ENCODE results near the gene SETDB1.

Gene SETDB1

GRCh38 chr1:151005729-151006319, 79.7 kb downstream of the SETDB1 start:
- H3K27ac ChIP-seq, result peak overlapping the region; percentile 68

GRCh38 chr1:151006327-151007052, 80.3 kb downstream of the SETDB1 start, which contains the start of gene MINDY1:
MINDY1 (minus strand) TSS chr1:151006902; CDS start chr1:151002617, 4,285 bp downstream.
- Histone ChIP-seq H3K4me1 (ENCODE audit: low read depth, poor library complexity, severe bottlenecking) (peaks cover 63% of the 10 kb centered on the region), H3K27me3 (ENCODE audit: insufficient read depth, low read depth) (no peaks in the 10 kb centered on the region; the same call in 1 of the 2 replicates), H3K79me2 (ENCODE audit: insufficient read depth, low read depth) (no peaks in the 10 kb centered on the region), H2AFZ (ENCODE audit: low read depth) (peak within 1 kb of the TSS; percentile 84), H3K4me2 (peak within 1 kb of the TSS; percentile 73), H3K27ac (peak within 1 kb of the TSS; percentile 68), H4K20me1 (ENCODE audit: insufficient read depth) (no peaks in the 10 kb centered on the region), H3K36me3 (ENCODE audit: insufficient read depth) (no peaks in the 10 kb centered on the region), H3K4me3 (IDR thresholded peaks at IDR 0.05; ENCODE audit: insufficient read depth, low read depth, low read length) (no peak within 1 kb of the TSS), H3K9ac (peak within 1 kb of the TSS; percentile 65)
- peak; percentile 50 for TF ChIP-seq CTCF (conservative IDR thresholded peaks at IDR 0.05; ENCODE audit: low read depth, low read length)

More at GRCh38 chr1:151005729-151006319, 79.7 kb downstream of the SETDB1 start:
- H3K9ac ChIP-seq, result peak overlapping the region; percentile 46; the same call in 1 of the 2 replicates
- no peaks in the 10 kb centered on the region for H3K79me2 ChIP-seq (ENCODE audit: insufficient read depth, low read depth)
- peaks cover 57% of the 10 kb centered on the region for H3K4me1 ChIP-seq (ENCODE audit: low read depth, poor library complexity, severe bottlenecking)
- H3K27me3 ChIP-seq (ENCODE audit: insufficient read depth, low read depth), result no peaks in the 10 kb centered on the region; the same call in 1 of the 2 replicates
- H3K4me2 ChIP-seq, result peak overlapping the region; percentile 73
- no peaks in the 10 kb centered on the region for H3K36me3 ChIP-seq (ENCODE audit: insufficient read depth)
- H2AFZ ChIP-seq (ENCODE audit: low read depth), result peak overlapping the region; percentile 84
- no peaks in the 10 kb centered on the region for H4K20me1 ChIP-seq (ENCODE audit: insufficient read depth)
- no peak for TF ChIP-seq CTCF (conservative IDR thresholded peaks at IDR 0.05; ENCODE audit: low read depth, low read length)
- H3K4me3 ChIP-seq (IDR thresholded peaks at IDR 0.05; ENCODE audit: insufficient read depth, low read depth, low read length), result no peak overlapping the region

GRCh38 chr1:151007853-151008243, 81.7 kb downstream of the SETDB1 start:
- Histone ChIP-seq H3K27ac (peak overlapping the region; percentile 68), H4K20me1 (ENCODE audit: insufficient read depth) (no peaks in the 10 kb centered on the region), H3K27me3 (ENCODE audit: insufficient read depth, low read depth) (no peaks in the 10 kb centered on the region), H3K4me1 (ENCODE audit: low read depth, poor library complexity, severe bottlenecking) (peaks cover 64% of the 10 kb centered on the region), H3K36me3 (ENCODE audit: insufficient read depth) (no peaks in the 10 kb centered on the region), H3K9ac (peak overlapping the region; percentile 65), H3K4me2 (peak overlapping the region; percentile 73), H2AFZ (ENCODE audit: low read depth) (peak overlapping the region; percentile 84), H3K79me2 (ENCODE audit: insufficient read depth, low read depth) (no peaks in the 10 kb centered on the region), H3K4me3 (IDR thresholded peaks at IDR 0.05; ENCODE audit: insufficient read depth, low read depth, low read length) (no peak overlapping the region)
- TF ChIP-seq CTCF (conservative IDR thresholded peaks at IDR 0.05; ENCODE audit: low read depth, low read length), result no peak

DNA sequence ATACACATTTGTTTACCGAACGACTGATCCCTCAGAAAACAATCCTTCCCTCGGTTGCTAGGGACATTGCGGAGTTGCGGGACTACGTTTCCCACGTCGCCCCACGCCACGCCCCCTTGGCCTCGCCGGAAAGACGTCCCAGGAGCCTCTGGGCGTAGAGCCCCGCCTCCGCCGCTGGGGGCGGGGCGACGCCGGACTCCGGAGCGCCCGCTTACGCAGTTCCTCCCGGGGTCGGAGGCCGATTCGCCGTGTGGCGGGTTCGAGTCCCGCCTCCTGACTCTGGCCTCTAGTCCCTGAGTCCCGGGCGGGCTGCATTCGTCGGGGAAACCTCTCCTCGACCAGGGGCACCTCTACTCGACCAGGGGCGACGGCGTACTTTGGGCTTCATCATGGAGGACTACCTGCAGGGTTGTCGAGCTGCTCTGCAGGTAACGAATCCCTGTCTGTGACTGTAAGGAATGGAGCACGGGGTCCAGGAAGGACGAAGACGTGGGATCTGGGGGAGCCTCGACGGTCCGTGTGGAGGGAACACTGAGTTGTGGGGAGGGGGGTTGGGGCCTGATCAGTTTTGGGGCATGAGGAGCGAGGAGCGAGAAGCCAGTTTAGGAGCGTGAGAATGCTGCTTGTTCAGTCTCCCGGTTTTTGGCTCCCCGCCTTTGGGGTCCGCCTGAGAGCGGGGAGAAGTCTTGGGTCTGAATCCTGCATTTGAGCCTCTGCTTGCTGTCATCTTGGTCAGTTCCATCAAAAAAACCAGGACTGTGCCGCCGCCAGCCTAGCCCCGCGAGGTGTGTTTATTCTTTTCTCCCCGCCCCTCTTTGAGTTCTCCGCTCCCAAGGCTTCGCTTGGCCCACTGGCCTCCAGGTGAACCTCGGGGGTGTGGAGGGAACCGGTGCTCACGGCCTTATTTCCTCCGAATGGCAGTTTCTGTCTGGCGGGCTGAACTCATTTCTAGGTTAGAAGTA, 82.4 kb downstream of the SETDB1 start, which contains the start of gene PRUNE1:
TSS of gene PRUNE1 (plus strand) at position 206 of the 962 bp plus-strand sequence. CDS start at position 390, 184 bp downstream.
- H3K79me2 ChIP-seq (ENCODE audit: insufficient read depth, low read depth), result no peaks in the 10 kb centered on the region
- peaks cover 58% of the 10 kb centered on the region for H3K4me1 ChIP-seq (ENCODE audit: low read depth, poor library complexity, severe bottlenecking)
- TF ChIP-seq CTCF (conservative IDR thresholded peaks at IDR 0.05; ENCODE audit: low read depth, low read length), result no peak; the same call in 1 of the 2 replicates

More for the DNA sequence above, 82.4 kb downstream of the SETDB1 start, which contains the start of gene PRUNE1:
- peak within 1 kb of the TSS; percentile 65 for H3K9ac ChIP-seq
- H3K27me3 ChIP-seq (ENCODE audit: insufficient read depth, low read depth), result no peaks in the 10 kb centered on the region
- no peaks in the 10 kb centered on the region for H3K36me3 ChIP-seq (ENCODE audit: insufficient read depth)
- no peaks in the 10 kb centered on the region for H4K20me1 ChIP-seq (ENCODE audit: insufficient read depth)
- H3K4me2 ChIP-seq, result peak within 1 kb of the TSS; percentile 73
- H3K4me3 ChIP-seq (IDR thresholded peaks at IDR 0.05; ENCODE audit: insufficient read depth, low read depth, low read length), result peak within 1 kb of the TSS; percentile 99
- H2AFZ ChIP-seq (ENCODE audit: low read depth), result peak within 1 kb of the TSS; percentile 84
- H3K27ac ChIP-seq, result peak within 1 kb of the TSS; percentile 68

Measured in KMS-11 (cell line).